ENCODE data around the gene ANXA6.

The ANXA6 gene

GRCh38 chr5:151063142-151063989, 94.2 kb downstream of the ANXA6 start:
- no peak for DNase-seq (ENCODE audit: low spot score)

GRCh38 chr5:151062405-151063141, 95.0 kb downstream of the ANXA6 start:
- no peak for DNase-seq (ENCODE audit: low spot score)

DNA sequence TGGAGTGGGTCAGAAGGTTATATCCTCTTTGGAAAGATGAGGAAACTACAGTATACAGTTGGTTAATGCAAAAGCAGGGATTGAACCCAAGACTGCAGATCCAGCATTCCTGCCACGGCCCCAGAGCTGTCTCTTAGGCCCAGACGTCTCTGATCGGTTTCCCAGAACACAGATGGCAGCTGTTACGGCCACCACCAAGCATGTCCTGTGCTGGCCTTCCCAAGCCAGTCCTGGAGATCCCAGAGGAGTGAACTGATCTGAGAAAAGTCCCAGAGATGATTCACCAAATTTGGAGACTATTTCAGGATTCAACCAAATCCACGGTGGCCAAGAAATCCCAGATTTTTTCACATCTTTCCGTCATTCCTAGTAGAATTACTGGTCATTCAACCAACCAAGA, 96.8 kb downstream of the ANXA6 start:
- DNase-seq (ENCODE audit: low spot score), result no peak

DNA sequence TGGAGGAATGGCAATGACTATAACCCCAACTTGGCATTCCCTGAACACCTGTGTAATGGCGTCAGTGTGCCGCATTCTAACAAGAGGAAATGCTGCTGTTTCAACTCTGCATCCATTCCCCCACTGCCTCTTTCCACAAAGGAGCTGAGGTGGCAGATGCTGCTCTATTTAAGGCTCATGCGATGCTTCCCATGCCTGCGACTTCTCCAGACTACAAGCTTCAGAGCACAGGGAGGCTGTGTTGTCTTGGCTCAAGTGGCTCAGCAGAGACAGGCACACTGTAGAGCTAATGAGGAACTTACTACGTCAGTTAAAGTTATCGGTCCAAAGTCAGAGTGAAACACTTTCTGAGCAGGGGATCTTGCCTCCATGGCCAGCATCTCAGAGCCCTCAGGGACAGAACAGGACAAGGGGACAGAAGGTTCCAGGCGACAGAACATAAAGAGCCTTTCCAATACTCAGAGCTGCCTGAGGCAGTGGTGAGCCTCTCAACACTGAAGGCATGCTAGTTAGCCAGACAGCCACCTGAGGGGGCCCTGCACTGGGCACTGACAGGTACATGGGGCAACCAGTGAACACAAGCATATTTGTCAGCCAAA, 98.6 kb downstream of the ANXA6 start:
- DNase-seq (ENCODE audit: low spot score), result no peak

DNA sequence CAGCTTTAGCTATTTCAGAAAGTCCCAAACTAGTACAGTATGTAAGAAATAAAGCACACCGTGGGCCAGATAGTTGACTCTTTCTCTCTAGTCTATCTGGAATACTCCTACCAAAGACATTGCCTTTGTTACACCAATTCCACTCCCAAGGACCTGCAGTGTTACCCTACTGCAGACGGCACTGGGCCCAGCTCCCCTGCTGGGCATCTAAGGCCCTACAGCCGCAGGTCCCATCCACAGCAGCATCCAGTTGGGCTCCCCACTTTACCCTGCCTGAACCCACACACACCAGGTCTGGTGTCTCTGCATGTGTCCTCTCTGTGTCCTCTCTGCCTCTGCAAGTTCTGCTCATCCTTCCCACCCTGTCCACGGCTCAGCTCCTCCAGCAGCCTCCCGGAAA, 99.3 kb downstream of the ANXA6 start:
- no peak for DNase-seq (ENCODE audit: low spot score)

- no peak for DNase-seq (ENCODE audit: low spot score)
Observed at GRCh38 chr5:151056379-151057325, 100.9 kb downstream of the ANXA6 start.

GRCh38 chr5:151055336-151055735, 102.2 kb downstream of the ANXA6 start:
- DNase-seq (ENCODE audit: low spot score), result no peak

DNA sequence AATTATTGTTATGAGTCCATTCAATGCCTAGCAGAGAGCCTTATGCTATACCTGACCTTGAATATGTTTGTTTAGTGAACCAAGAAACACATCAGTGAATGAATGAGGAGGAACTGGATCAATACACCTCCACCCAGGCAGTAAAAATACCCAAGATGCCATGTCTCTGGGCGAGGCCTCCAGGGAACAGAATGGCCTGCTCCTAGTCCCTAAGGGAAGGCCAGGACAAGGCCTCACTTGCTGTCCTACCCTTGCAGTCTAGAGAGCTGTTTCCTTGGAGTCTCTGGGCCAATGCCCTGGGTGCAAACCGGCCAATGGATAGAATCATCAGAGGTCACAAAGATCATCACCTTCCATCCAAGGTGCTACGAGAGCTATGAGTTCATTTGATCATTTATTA, 102.9 kb downstream of the ANXA6 start:
- DNase-seq (ENCODE audit: low spot score), result peak; percentile 69

GRCh38 chr5:151053796-151054462, 103.7 kb downstream of the ANXA6 start:
- no peak for DNase-seq (ENCODE audit: low spot score)

- no peak for DNase-seq (ENCODE audit: low spot score)
Observed at GRCh38 chr5:151052836-151053235, 104.7 kb downstream of the ANXA6 start.

DNA sequence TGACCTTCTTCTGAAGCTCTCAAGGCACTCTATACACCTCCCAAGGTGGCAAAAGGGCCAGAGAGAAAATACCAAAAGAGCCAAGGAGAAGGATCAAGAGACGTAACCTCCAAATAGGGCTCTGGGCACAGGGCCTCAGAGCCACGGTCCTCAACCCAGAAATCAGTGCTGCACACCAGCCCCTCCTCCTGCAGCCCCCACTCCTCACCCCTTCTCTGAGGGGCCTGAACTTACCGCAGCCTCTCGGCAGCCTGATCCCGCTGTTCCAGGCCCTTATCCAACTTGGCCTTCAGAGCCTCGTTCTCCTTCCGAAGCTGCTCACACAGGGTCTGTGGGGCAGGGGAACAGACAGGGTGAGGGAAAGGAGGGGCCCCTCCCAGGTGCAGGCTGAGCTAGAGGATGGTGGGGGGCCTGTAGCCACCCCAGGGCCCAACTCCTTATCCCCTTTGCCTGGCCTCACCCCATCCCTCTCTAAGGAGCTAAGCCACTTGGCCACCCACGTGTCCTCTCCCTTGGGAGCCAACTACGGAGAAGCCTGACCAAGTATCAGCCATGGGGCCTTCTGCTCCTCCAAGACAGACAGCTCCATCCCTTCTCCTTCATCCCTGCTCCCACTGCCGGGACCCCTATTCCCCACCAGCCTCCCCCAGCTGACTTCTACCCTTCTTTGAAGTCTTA, 105.5 kb downstream of the ANXA6 start:
- no peak for DNase-seq (ENCODE audit: low spot score)

DNA sequence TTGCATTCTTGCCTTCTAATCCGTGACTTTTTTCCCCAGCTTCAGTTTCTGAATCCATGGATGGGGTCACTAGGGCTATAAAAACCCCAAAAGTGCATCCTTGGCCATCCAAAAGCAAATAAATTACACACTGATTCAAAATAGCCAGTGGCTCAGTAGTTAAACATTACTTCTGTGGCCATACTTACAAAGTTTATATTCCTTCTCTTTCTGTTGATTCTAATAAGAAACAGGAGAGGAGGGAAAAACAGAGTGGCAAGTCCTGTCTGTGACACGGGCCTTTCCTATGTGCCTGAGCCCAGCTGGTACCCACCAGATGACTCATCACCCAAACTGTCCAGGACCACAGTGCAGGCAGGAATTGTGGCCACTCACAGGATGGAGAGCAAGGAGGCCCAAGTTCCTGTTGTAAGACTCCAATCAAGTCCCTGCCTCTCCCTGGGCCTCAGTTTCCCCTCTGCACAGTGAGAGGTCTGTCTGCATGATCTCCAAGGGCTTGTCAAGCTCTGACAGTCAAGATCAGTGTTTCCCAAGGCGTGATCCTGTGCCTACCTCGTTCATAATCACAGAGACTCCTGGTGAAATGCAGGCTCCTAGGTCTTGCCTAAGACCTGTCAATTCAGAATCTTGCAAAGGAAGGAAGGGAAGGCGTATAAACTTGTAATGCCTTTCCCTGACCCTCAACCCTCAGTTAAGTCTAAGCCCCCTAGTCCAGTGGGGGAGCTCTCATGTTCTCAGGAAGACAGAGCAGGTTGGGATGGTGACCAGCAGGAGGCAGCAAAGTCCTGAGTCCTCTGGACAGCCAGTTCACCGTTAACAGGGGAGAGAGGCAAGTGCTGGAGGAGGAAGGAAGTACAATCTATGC, 106.3 kb downstream of the ANXA6 start:
- DNase-seq (ENCODE audit: low spot score), result peak; percentile 72

Data from SW480 (cell line).